Measurements from ENCODE around the gene BEGAIN.

- TF ChIP-seq POLR2A (IDR thresholded peaks at IDR 0.05; ENCODE audit: low read length) (no peak), GATA1 (IDR thresholded peaks at IDR 0.05; ENCODE audit: low read depth, low read length) (no peak)
Measured at GRCh38 chr14:100531152-100532121, 55.8 kb downstream of the BEGAIN start.
